Measurements from ENCODE around the gene OPTN. TPM values are rescaled to one million over a fixed set of nuclear protein-coding genes. Genes with fewer than 3 reads are reported as not detected.

Gene OPTN
- polyA plus RNA-seq, 1 donor from 2014 or later, result 38.2 TPM

DNA sequence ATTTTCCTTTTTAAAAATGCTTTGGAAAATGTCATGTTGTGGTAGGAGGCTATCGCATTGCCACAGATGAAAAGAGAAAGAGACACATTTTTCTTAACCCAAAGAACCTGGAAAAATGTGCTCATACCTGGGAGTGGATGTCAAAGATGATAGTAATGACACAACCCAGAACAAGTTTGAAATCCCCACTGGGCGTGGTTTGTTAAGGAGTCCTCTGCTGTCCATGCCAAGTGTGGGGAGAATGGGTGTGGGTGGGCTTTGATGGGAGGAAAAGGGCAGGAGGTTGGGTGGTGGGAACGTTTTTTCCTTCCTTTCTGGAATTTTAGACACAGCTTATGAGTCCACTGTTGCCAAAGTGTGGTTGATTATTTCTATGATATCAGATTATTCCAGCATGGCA, 10.9 kb downstream of the OPTN start:
- TF ChIP-seq CTCF (IDR thresholded peaks at IDR 0.05; ENCODE audit: poor library complexity, severe bottlenecking), result no peak
- TF ChIP-seq POLR2AphosphoS5 (IDR thresholded peaks at IDR 0.05), result no peak
- no peak for TF ChIP-seq EP300 (conservative IDR thresholded peaks at IDR 0.05; ENCODE audit: poor library complexity, severe bottlenecking)
- no peak for TF ChIP-seq SMC3 (conservative IDR thresholded peaks at IDR 0.05; ENCODE audit: poor library complexity)
- TF ChIP-seq TAF1 (IDR thresholded peaks at IDR 0.05; ENCODE audit: low read depth), result no peak
- no peak for TF ChIP-seq RAD21 (conservative IDR thresholded peaks at IDR 0.05)
- no peak for TF ChIP-seq EZH2 (IDR thresholded peaks at IDR 0.05; ENCODE audit: borderline replicate concordance, insufficient read depth, low read length, poor library complexity, severe bottlenecking)
- TF ChIP-seq REST (IDR thresholded peaks at IDR 0.05; ENCODE audit: borderline replicate concordance), result no peak
- TF ChIP-seq MXI1 (conservative IDR thresholded peaks at IDR 0.05; ENCODE audit: poor library complexity, severe bottlenecking), result no peak
- H3K4me2 ChIP-seq (ENCODE audit: low read length), result no peak overlapping the region
- H3K4me3 ChIP-seq (ENCODE audit: low read length), result no peak overlapping the region
- H3K9me3 ChIP-seq (ENCODE audit: low read length), result no peaks in the 10 kb centered on the region
- H3K36me3 ChIP-seq (ENCODE audit: insufficient read depth, low read length), result no peaks in the 10 kb centered on the region
- no peak overlapping the region for H2AFZ ChIP-seq (ENCODE audit: low read depth, low read length)
- no peaks in the 10 kb centered on the region for H3K9me2 ChIP-seq (ENCODE audit: insufficient read depth, low read length)
- no peaks in the 10 kb centered on the region for H3K27me3 ChIP-seq (ENCODE audit: insufficient read depth, low read depth, low read length)
- no peaks in the 10 kb centered on the region for H3K79me2 ChIP-seq (replicated peaks; ENCODE audit: insufficient read depth, low read length)
- H4K20me1 ChIP-seq (ENCODE audit: insufficient read depth), result no peaks in the 10 kb centered on the region
- H3K9ac ChIP-seq (ENCODE audit: low read length), result no peak overlapping the region
- no peak overlapping the region for H3K27ac ChIP-seq (ENCODE audit: low read length)
- H3F3A ChIP-seq (ENCODE audit: insufficient read depth, low read length, poor library complexity, severe bottlenecking), result no peaks in the 10 kb centered on the region

GRCh38 chr10:13113544-13113943, 13.6 kb downstream of the OPTN start:
- Histone ChIP-seq H3F3A (ENCODE audit: insufficient read depth, low read length, poor library complexity, severe bottlenecking) (no peaks in the 10 kb centered on the region), H3K27me3 (ENCODE audit: insufficient read depth, low read depth, low read length) (no peaks in the 10 kb centered on the region), H3K9ac (ENCODE audit: low read length) (no peak overlapping the region), H2AFZ (ENCODE audit: low read depth, low read length) (no peak overlapping the region), H3K4me3 (ENCODE audit: low read length) (no peak overlapping the region), H3K9me2 (ENCODE audit: insufficient read depth, low read length) (no peaks in the 10 kb centered on the region), H4K20me1 (ENCODE audit: insufficient read depth) (no peaks in the 10 kb centered on the region), H3K9me3 (ENCODE audit: low read length) (no peaks in the 10 kb centered on the region), H3K4me2 (ENCODE audit: low read length) (no peak overlapping the region), H3K36me3 (ENCODE audit: insufficient read depth, low read length) (peaks cover 2% of the 10 kb centered on the region), H3K79me2 (replicated peaks; ENCODE audit: insufficient read depth, low read length) (no peaks in the 10 kb centered on the region), H3K27ac (ENCODE audit: low read length) (no peak overlapping the region)
- TF ChIP-seq POLR2AphosphoS5 (IDR thresholded peaks at IDR 0.05) (no peak), CTCF (IDR thresholded peaks at IDR 0.05; ENCODE audit: poor library complexity, severe bottlenecking) (no peak), RAD21 (conservative IDR thresholded peaks at IDR 0.05) (no peak), EZH2 (IDR thresholded peaks at IDR 0.05; ENCODE audit: borderline replicate concordance, insufficient read depth, low read length, poor library complexity, severe bottlenecking) (no peak), TAF1 (IDR thresholded peaks at IDR 0.05; ENCODE audit: low read depth) (no peak), REST (IDR thresholded peaks at IDR 0.05; ENCODE audit: borderline replicate concordance) (no peak), EP300 (conservative IDR thresholded peaks at IDR 0.05; ENCODE audit: poor library complexity, severe bottlenecking) (no peak), SMC3 (conservative IDR thresholded peaks at IDR 0.05; ENCODE audit: poor library complexity) (no peak), MXI1 (conservative IDR thresholded peaks at IDR 0.05; ENCODE audit: poor library complexity, severe bottlenecking) (no peak)
